GM12875 (cell line): Measurements from ENCODE around the gene GPR179.
"Not testable (repeated sequence)": the region's sequence is repeated elsewhere in the genome, so short reads cannot be mapped to it uniquely, and the experiment has no call there.

Experiments used
- H3K4me3 ChIP-seq: one replicate; pipeline ENCODE4 v1.5.1; 2011; ENCODE audit warnings: low read depth, low read length, control low read depth
- CTCF ChIP-seq: IDR thresholded peaks from 2 replicates; pipeline ENCODE4 v1.5.1; 2011; ENCODE audit warnings: low read depth, mild to moderate bottlenecking, control low read depth, inconsistent platforms, low read length, moderate library complexity, borderline replicate concordance; ENCODE audit not compliant: insufficient read depth

GPR179 gene

GRCh38 chr17:38322897-38323296 lies 20.9 kb downstream of the GPR179 start:
- TF ChIP-seq CTCF = no peak
- H3K4me3 ChIP-seq = no peak overlapping the region

GRCh38 chr17:38322156-38322779 lies 21.5 kb downstream of the GPR179 start:
- peak; percentile 80 for TF ChIP-seq CTCF
- no peak overlapping the region for H3K4me3 ChIP-seq

- TF ChIP-seq CTCF = no peak
- H3K4me3 ChIP-seq = no peak overlapping the region
These were observed 23.3 kb downstream of the GPR179 start for GRCh38 chr17:38320482-38320881.

GRCh38 chr17:38317081-38317480 lies 26.7 kb downstream of the GPR179 start:
- no peak overlapping the region for H3K4me3 ChIP-seq
- no peak for TF ChIP-seq CTCF

GRCh38 chr17:38315497-38315896 lies 28.3 kb downstream of the GPR179 start:
- no peak for TF ChIP-seq CTCF
- no peak overlapping the region for H3K4me3 ChIP-seq

- H3K4me3 ChIP-seq = peak within 1 kb of the TSS; percentile 48
These were observed 46.8 kb downstream of the GPR179 start, which contains the start of gene MRPL45 for GRCh38 chr17:38296834-38297517. Gene MRPL45, plus strand, starts transcription at chr17:38297168. Its CDS starts 16 bp downstream, at chr17:38297184.

- H3K4me3 ChIP-seq = not testable (repeated sequence)
These were observed 48.0 kb downstream of the GPR179 start for GRCh38 chr17:38295602-38296365.

- not testable (repeated sequence) for H3K4me3 ChIP-seq
These were observed 54.0 kb downstream of the GPR179 start for GRCh38 chr17:38289760-38290159.
